ENCODE results near the gene APBA2. TPM values are rescaled to one million over a fixed set of nuclear protein-coding genes. Genes with fewer than 3 reads are reported as not detected.
A peak's percentile ranks its signal among the peaks of the same experiment; 100 is the strongest.

APBA2 gene
- total and polyA plus RNA-seq, 11 donors: 0.16 to 1.3 (median 0.40) TPM; not detected in 2

DNA sequence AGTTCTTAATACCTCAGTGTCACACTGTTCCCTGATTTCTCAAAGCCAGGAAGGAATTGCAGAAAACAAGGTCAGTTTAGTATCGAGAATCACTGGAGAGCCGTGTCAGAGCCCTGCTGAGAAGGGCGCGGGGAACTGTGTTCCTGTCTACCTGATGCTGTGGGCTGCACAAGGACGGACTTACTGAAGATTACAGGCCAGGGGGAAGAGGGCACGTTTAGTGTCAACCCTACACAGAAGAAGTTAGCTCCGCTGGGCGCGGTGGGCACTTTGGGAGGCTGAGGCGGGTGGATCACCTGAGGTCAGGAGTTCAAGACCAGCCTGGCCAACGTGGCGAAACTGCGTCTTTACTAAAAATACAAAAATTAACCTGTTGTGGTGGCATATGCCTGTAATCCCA lies 104.1 kb downstream of the APBA2 start:
- peaks cover 0 to 20% (median 4%) of the 10 kb centered on the region in 12 donors for H3K4me1 ChIP-seq
- no peak overlapping the region for H3K4me3 ChIP-seq
- 88 to 93% (median 92%) methylated on average over 13 of the region's 13 CpGs for WGBS, 4 donors
- no peaks in the 10 kb centered on the region for H3K36me3 ChIP-seq
- TF ChIP-seq, protein P1, sequence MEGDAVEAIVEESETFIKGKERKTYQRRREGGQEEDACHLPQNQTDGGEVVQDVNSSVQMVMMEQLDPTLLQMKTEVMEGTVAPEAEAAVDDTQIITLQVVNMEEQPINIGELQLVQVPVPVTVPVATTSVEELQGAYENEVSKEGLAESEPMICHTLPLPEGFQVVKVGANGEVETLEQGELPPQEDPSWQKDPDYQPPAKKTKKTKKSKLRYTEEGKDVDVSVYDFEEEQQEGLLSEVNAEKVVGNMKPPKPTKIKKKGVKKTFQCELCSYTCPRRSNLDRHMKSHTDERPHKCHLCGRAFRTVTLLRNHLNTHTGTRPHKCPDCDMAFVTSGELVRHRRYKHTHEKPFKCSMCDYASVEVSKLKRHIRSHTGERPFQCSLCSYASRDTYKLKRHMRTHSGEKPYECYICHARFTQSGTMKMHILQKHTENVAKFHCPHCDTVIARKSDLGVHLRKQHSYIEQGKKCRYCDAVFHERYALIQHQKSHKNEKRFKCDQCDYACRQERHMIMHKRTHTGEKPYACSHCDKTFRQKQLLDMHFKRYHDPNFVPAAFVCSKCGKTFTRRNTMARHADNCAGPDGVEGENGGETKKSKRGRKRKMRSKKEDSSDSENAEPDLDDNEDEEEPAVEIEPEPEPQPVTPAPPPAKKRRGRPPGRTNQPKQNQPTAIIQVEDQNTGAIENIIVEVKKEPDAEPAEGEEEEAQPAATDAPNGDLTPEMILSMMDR (IDR thresholded peaks at IDR 0.05): no peak
- no peak for TF ChIP-seq POLR2A (IDR thresholded peaks at IDR 0.05)
- no peak for ATAC-seq
- intact Hi-C loops (cut with DNase I): loop anchor here in 1 of 10 donors (5.0 kb wide), 1 partner anchor 467 kb away; no protein-coding TSS in a partner anchor
- no peak overlapping the region for H3K27ac ChIP-seq
- no peaks in the 10 kb centered on the region for H3K27me3 ChIP-seq
- peak in 1 of 5 donors; percentile 47 for DNase-seq
- H3K9me3 ChIP-seq: no peaks in the 10 kb centered on the region

DNA sequence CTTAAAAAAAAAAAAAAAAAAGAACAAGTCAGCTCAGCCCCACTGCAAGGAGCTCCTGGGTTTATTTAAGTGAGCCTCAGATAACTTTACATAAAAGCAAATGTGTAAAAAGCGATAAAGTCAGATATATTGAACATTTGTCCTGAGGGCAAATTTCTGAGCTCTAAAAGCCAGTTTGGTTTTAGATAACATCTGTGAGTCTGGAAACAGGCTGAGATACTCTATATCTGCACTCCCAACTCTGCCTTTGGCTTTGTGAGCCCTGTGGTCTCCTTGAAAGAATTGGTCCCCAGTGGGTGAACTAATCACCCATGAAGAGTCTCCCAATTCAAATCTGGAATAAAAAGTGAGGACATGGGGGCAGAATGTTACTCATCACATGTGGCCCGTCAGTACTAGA lies 104.6 kb downstream of the APBA2 start:
- ATAC-seq: no peak

GRCh38 chr15:28991236-28992171 lies 105.7 kb downstream of the APBA2 start:
- no peaks in the 10 kb centered on the region for H3K27me3 ChIP-seq
- no peaks in the 10 kb centered on the region for H3K36me3 ChIP-seq
- no peak for TF ChIP-seq POLR2A (IDR thresholded peaks at IDR 0.05)
- TF ChIP-seq, protein P1 (IDR thresholded peaks at IDR 0.05): no peak
- ATAC-seq (peak in 1 of 4 donors; percentile 11), DNase-seq (no peak)
- intact Hi-C loops (cut with DNase I): no loop called here
- 81 to 85% (median 83%) methylated on average over 20 to 21 of the region's 21 CpGs for WGBS, 4 donors
- no peaks in the 10 kb centered on the region for H3K9me3 ChIP-seq
- no peak overlapping the region for H3K4me3 ChIP-seq
- no peak overlapping the region for H3K27ac ChIP-seq
- peaks cover 0 to 20% (median 4%) of the 10 kb centered on the region in 12 donors for H3K4me1 ChIP-seq

More for the DNA sequence above, 104.6 kb downstream of the APBA2 start:
- no peaks in the 10 kb centered on the region for H3K36me3 ChIP-seq
- H3K4me3 ChIP-seq: no peak overlapping the region
- no peak overlapping the region for H3K27ac ChIP-seq
- H3K4me1 ChIP-seq: peaks cover 0 to 20% (median 4%) of the 10 kb centered on the region in 12 donors
- TF ChIP-seq POLR2A (IDR thresholded peaks at IDR 0.05): no peak
- TF ChIP-seq, protein P1 (IDR thresholded peaks at IDR 0.05): no peak
- H3K27me3 ChIP-seq: no peaks in the 10 kb centered on the region
- intact Hi-C loops (cut with DNase I): no loop called here
- H3K9me3 ChIP-seq: no peaks in the 10 kb centered on the region
- WGBS, 4 donors: 92 to 97% (median 95%) methylated on average over 2 of the region's 2 CpGs
- DNase-seq: no peak

DNA sequence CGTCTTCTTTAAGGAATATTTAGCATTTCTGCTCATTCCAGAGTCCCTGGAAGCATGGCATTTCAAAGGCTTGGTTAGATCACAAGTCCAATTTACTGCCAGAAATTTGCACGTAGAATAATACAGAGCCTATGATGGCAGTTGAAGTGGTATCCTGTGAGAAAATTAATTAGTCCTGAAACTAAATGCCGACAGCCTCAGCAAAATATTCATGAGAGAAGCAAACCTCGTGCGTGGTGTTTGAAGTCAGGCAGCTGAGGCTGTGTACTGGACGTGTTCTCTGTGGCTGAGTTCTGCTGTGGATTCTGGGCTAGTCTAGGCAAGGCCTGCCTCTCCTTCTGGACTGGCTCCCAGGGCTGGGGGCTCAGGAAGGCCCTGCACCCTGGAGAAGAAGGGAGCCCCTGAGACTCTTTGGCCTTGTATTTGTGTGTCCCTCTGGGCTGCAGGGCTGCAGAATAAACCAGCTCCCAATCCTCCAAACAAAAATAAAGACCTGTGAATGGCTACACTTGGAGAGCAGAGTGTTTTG lies 106.6 kb downstream of the APBA2 start:
- DNase-seq (no peak), ATAC-seq (no peak)
- peak overlapping the region in 8 of 12 donors; percentile 31 to 81 (median 64) for H3K27ac ChIP-seq
- no peak overlapping the region for H3K4me3 ChIP-seq
- H3K4me1 ChIP-seq: peaks cover 0 to 20% (median 4%) of the 10 kb centered on the region in 12 donors
- H3K9me3 ChIP-seq: no peaks in the 10 kb centered on the region
- H3K27me3 ChIP-seq: no peaks in the 10 kb centered on the region
- intact Hi-C loops (cut with DNase I): no loop called here
- 79 to 96% (median 85%) methylated on average over 6 of the region's 6 CpGs for WGBS, 4 donors
- H3K36me3 ChIP-seq: no peaks in the 10 kb centered on the region
- TF ChIP-seq POLR2A (IDR thresholded peaks at IDR 0.05): no peak
- TF ChIP-seq, protein P1 (IDR thresholded peaks at IDR 0.05): no peak

Data from heart left ventricle (tissue), 16 donors.